ENCODE results near the gene FOXO3.
"Not testable (repeated sequence)": the region's sequence is repeated elsewhere in the genome, so short reads cannot be mapped to it uniquely, and the experiment has no call there.

FOXO3 gene

GRCh38 chr6:108560463-108561308, at the start of gene FOXO3:
Gene FOXO3 (plus strand): TSS chr6:108560917. CDS start chr6:108561209, 292 bp downstream.
- peak within 1 kb of the TSS; percentile 83 for H3K4me3 ChIP-seq (ENCODE audit: low read depth, low read length)

- H3K4me3 ChIP-seq (ENCODE audit: low read depth, low read length) = no peak overlapping the region
Measured at GRCh38 chr6:108518714-108519576, 41.8 kb upstream of the FOXO3 start.

GRCh38 chr6:108521616-108522107, 39.1 kb upstream of the FOXO3 start:
- no peak overlapping the region for H3K4me3 ChIP-seq (ENCODE audit: low read depth, low read length)

- no peak overlapping the region for H3K4me3 ChIP-seq (ENCODE audit: low read depth, low read length)
Measured at GRCh38 chr6:108523697-108524096, 37.0 kb upstream of the FOXO3 start.

- H3K4me3 ChIP-seq (ENCODE audit: low read depth, low read length) = no peak overlapping the region
Measured at GRCh38 chr6:108524528-108525248, 36.0 kb upstream of the FOXO3 start.

DNA sequence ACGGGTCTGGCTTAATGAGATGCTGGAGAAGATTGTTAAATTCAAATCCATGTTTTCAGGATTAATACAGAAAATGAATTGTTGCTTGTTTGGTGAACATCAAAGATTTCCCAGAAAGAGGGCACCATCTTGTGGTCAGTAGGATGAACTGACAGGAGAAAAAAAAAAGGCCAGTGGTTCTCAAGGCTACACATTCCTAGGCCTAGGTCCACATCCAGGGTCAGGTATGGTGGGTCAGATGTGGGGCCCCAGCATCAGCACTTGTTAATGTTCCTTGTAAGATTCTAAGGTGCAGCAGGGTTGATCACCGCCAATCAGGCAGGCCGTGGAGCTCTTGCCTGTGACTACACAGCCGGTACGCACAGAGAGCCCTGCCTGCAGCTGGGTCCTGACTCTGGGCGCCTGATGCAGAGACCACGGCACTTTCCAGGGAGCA, 34.0 kb upstream of the FOXO3 start:
- no peak overlapping the region for H3K4me3 ChIP-seq (ENCODE audit: low read depth, low read length)

DNA sequence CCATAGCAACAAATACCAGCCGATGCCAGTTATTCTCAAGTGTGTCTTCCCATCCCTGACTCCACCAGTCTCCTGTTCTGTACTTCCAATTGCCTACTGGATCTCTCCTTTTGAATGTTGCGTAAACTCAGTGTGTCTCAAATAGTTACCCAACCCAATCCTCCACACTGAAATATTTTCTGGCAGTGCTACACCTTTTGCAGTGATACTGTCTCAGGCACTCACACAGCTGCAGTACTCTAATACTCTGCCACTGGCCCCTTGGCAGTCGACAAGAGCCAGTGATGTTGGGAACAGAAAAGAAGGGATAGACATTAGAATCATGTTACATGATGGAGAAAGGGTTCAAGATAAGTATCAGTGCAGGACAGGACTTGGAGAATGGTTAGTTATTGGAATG, 31.8 kb upstream of the FOXO3 start:
- H3K4me3 ChIP-seq (ENCODE audit: low read depth, low read length) = no peak overlapping the region

DNA sequence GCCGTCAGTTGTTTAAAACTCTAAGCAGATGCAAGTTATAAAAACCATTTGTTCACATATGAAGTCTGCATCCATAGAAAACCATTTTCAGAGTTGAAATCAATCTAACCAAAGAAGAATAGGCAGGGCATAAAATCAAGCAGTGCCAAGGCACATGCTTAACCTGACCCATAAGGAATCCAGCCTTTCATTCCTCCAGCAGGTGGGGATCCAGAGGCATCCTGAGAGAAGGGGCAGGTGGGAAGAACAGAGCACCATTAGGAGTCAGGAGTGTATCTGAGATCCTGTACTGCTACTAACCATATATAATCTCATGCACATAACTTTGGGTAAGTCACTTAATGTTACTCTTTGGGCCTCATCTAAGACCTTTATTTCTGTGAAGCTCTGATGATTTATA, 29.4 kb upstream of the FOXO3 start:
- H3K4me3 ChIP-seq (ENCODE audit: low read depth, low read length) = no peak overlapping the region

DNA sequence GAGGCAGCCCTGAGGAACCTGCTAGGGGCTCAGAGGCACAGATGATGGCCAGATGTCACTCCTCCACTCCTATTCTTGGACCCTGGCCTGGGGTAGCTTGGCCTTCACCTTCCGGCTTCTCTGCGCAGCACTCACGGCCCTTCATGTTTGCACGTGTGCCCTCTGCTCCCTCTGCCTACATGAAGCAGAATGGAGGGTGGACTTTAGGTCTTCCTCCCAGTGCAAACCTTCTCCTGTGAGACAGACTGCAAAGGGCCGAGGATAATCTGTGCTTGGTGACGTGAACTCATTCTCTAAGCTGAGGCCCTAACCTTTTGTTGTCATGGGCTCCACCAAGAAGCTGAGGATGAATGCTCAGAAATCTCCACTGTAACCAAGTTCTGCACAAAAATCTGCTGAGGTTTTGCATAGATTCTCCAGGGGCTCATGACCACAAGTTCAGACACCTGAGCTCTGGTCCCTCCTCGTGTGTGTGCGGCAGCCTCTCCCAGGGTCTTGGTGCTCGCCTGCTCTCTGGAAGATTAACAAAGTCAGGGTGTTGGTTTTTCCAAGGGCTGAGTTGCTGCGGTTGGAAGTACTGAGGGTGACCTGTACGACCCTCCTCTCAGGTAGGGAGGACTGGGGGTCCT, 25.5 kb upstream of the FOXO3 start:
- no peak overlapping the region for H3K4me3 ChIP-seq (ENCODE audit: low read depth, low read length)

DNA sequence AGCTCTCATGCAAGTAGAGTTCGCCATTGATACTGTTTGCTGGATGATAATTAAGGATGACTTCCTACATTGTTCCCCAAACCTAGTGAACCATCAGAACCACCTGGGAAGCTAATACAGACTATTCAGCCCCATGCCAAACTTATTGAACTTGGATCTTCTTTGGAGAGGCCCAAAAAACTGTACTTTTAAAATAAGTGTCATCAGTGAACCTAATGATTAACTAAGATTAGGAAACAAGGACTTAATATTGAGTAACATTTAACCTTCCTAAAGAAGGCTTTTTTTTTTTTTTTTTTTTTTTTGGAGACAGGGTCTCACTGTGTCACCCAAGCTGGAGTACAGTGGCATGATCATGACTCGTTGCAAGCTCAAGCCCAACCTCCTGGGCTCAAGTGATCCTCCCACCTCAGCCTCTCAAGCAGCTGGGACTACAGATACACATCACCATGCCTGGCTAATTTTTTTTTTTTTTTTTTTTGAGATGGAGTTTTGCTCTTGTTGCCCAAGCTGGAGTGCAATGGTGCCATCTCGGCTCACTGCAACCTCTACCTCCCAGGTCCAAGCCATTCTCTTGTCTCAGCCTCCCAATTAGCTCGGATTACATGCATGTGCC, 24.7 kb upstream of the FOXO3 start:
- H3K4me3 ChIP-seq (ENCODE audit: low read depth, low read length) = not testable (repeated sequence)

- no peak overlapping the region for H3K4me3 ChIP-seq (ENCODE audit: low read depth, low read length)
Measured at GRCh38 chr6:108541843-108542759, 18.6 kb upstream of the FOXO3 start.

GRCh38 chr6:108543175-108543940, 17.4 kb upstream of the FOXO3 start:
- H3K4me3 ChIP-seq (ENCODE audit: low read depth, low read length) = no peak overlapping the region

DNA sequence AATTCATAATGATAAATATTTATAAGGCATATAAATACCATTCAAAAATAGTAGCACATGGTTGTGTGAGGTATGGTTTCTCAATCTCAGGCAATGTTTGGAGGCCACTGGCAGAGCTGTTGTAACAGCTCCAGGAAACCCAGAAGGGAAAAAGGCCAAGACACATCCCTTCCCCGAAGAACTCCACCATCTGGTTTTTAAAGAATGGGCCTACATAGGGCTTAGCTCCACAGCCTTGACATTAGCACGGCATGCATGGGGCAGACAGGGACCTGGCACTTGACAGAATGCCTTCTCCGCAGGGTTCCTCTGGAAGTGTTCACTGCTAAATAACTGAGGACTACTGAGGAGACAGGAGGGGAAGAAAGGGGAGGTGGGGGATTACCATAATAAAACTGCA, 16.1 kb upstream of the FOXO3 start:
- H3K4me3 ChIP-seq (ENCODE audit: low read depth, low read length) = no peak overlapping the region

DNA sequence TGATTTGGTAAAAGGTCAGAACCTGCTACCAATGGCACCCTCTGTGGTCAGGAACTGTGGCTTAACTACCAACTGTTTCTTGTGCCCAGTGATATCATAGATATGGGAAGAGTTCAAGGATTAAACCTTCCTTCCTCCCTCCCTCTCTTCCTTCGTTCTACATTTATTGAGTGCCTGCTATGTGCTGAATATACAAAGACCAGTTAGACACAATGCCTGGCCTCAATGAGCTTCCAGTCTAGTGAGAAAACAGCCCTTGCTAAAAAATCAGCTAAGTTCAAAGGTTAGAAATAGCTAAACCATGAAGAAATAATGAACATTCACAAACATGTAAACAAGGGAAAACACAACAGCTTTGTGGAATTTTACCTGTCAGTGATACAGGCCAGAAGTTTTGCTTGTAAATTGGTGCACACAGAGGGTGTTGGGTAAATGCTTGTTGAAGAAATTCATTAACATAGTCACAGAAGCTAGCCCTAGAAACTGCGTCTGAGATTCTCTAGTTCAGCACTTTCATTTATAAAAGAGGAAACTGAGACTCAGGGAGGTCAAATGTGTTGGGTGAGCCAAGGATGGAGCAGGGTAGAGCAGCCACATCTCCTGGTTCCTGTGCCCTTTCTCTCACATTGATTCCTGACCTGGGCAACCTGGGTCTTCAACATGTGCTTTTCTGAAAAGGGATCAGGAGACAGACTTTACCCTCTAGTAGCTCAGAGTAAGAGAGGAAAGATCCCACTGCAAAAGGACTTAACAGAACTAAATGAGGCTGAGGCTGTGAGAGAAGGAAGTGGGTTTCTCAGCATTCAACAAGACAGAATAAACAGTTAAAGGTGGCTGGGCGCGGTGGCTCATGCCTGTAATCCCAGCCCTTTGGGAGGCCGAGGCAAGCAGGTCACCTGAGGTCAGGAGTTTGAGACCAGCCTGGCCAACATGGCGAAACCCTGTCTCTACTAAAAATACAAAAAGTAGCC, 14.4 kb upstream of the FOXO3 start:
- H3K4me3 ChIP-seq (ENCODE audit: low read depth, low read length) = no peak overlapping the region

GRCh38 chr6:108549241-108549640, 11.5 kb upstream of the FOXO3 start:
- H3K4me3 ChIP-seq (ENCODE audit: low read depth, low read length) = no peak overlapping the region

- no peak overlapping the region for H3K4me3 ChIP-seq (ENCODE audit: low read depth, low read length)
Measured at GRCh38 chr6:108549741-108550140, 11.0 kb upstream of the FOXO3 start.

- no peak overlapping the region for H3K4me3 ChIP-seq (ENCODE audit: low read depth, low read length)
Measured at GRCh38 chr6:108550256-108550655, 10.5 kb upstream of the FOXO3 start.
